SK-N-SH treated with all-trans-retinoic acid at 6 μM for 48 hours (cell line): Measurements from ENCODE around the gene PNPLA7.

ENCODE experiments used
- ATAC-seq: fragments of 200-7000 bp; cut with Tn5 transposase; 3 replicates; pipeline ENCODE4 v1.9.1; 2020; ENCODE audit warnings: mild to moderate bottlenecking, moderate library complexity
- ARNTL ChIP-seq: fragments of 450-650 bp; formaldehyde crosslinking; IDR thresholded peaks from 2 replicates; pipeline ENCODE4 v1.5.0; 2020; ENCODE audit warnings: low read depth, mild to moderate bottlenecking, moderate library complexity, borderline replicate concordance
- BACH2 ChIP-seq: fragments of 250-450 bp; sonication (Bioruptor Pico); IDR thresholded peaks from 2 replicates; pipeline ENCODE4 v1.9.0; 2021; ENCODE audit warnings: mild to moderate bottlenecking, borderline replicate concordance
- CSDC2 ChIP-seq: fragments of 250-450 bp; sonication (Bioruptor Pico); IDR thresholded peaks from 2 replicates; pipeline ENCODE4 v1.5.0; 2020; ENCODE audit warnings: mild to moderate bottlenecking, moderate library complexity
- ESRRG ChIP-seq: fragments of 250-450 bp; sonication (Bioruptor Pico); IDR thresholded peaks from 2 replicates; pipeline ENCODE4 v1.6.1; 2021; ENCODE audit warnings: mild to moderate bottlenecking
- GLIS3 ChIP-seq: fragments of 250-450 bp; sonication (Bioruptor Pico); IDR thresholded peaks from 2 replicates; pipeline ENCODE4 v1.5.0; 2020; ENCODE audit warnings: mild to moderate bottlenecking, moderate library complexity
- ISL1 ChIP-seq: fragments of 250-450 bp; sonication (Bioruptor Pico); IDR thresholded peaks from 2 replicates; pipeline ENCODE4 v2.1.2; 2022; ENCODE audit warnings: mild to moderate bottlenecking, moderate library complexity
- OSR1 ChIP-seq: fragments of 250-450 bp; sonication (Bioruptor Pico); IDR thresholded peaks from 2 replicates; pipeline ENCODE4 v1.8.0; 2022; ENCODE audit warnings: moderate library complexity, mild to moderate bottlenecking, inconsistent platforms
- PPARA ChIP-seq: fragments of 250-450 bp; sonication (Bioruptor Pico); IDR thresholded peaks from 2 replicates; pipeline ENCODE4 v1.5.0; 2020; ENCODE audit warnings: mild to moderate bottlenecking, borderline replicate concordance
- RARB ChIP-seq: fragments of 250-450 bp; sonication (Bioruptor Pico); IDR thresholded peaks from 2 replicates; pipeline ENCODE4 v1.8.0; 2021; ENCODE audit warnings: mild to moderate bottlenecking, moderate library complexity
- SNAI2 ChIP-seq: fragments of 250-450 bp; sonication (Bioruptor Pico); IDR thresholded peaks from 2 replicates; pipeline ENCODE4 v1.5.0; 2020; ENCODE audit warnings: mild to moderate bottlenecking, moderate library complexity
- TCF4 ChIP-seq: fragments of 250-450 bp; sonication (Bioruptor Pico); IDR thresholded peaks from 2 replicates; pipeline ENCODE4 v1.8.0; 2021; ENCODE audit warnings: mild to moderate bottlenecking, moderate library complexity, borderline replicate concordance
- ZC3H10 ChIP-seq: fragments of 250-450 bp; sonication (Bioruptor Pico); IDR thresholded peaks from 2 replicates; pipeline ENCODE4 v1.5.1; 2021; ENCODE audit warnings: mild to moderate bottlenecking, moderate library complexity
- ZFP3 ChIP-seq: fragments of 250-450 bp; sonication (Bioruptor Pico); IDR thresholded peaks from 2 replicates; pipeline ENCODE4 v1.5.0; 2020; ENCODE audit warnings: mild to moderate bottlenecking, moderate library complexity
- ZFP30 ChIP-seq: fragments of 450-650 bp; formaldehyde crosslinking; IDR thresholded peaks from 2 replicates; pipeline ENCODE4 v1.5.0; 2022; ENCODE audit warnings: mild to moderate bottlenecking, moderate library complexity
- ZNF565 ChIP-seq: fragments of 450-650 bp; formaldehyde crosslinking; conservative IDR thresholded peaks from 2 replicates; pipeline ENCODE4 v1.5.0; 2020; ENCODE audit warnings: low read depth, mild to moderate bottlenecking, moderate library complexity
- ZNF70 ChIP-seq: fragments of 450-650 bp; formaldehyde crosslinking; IDR thresholded peaks from 2 replicates; pipeline ENCODE4 v1.5.0; 2020; ENCODE audit warnings: mild to moderate bottlenecking, moderate library complexity
- ZNF8 ChIP-seq: fragments of 450-650 bp; formaldehyde crosslinking; IDR thresholded peaks from 2 replicates; pipeline ENCODE4 v1.5.0; 2020; ENCODE audit warnings: mild to moderate bottlenecking, moderate library complexity
- TF ChIP-seq, protein P1 (sequence below): fragments of 250-450 bp; sonication (Bioruptor Pico); IDR thresholded peaks from 2 replicates; pipeline ENCODE4 v1.5.0; 2020; ENCODE audit warnings: mild to moderate bottlenecking, moderate library complexity
- TF ChIP-seq, protein P2 (sequence below): fragments of 250-450 bp; sonication (Bioruptor Pico); IDR thresholded peaks from 2 replicates; pipeline ENCODE4 v1.5.1; 2020; ENCODE audit warnings: low read depth, mild to moderate bottlenecking, moderate library complexity
- TF ChIP-seq, protein P3 (sequence below): fragments of 250-450 bp; sonication (Bioruptor Pico); IDR thresholded peaks from 2 replicates; pipeline ENCODE4 v1.8.0; 2021; ENCODE audit warnings: low read depth, mild to moderate bottlenecking, moderate library complexity, borderline replicate concordance
- TF ChIP-seq, protein P4 (sequence below): fragments of 250-450 bp; sonication (Bioruptor Pico); IDR thresholded peaks from 2 replicates; pipeline ENCODE4 v1.8.0; 2020; ENCODE audit warnings: mild to moderate bottlenecking, moderate library complexity, borderline replicate concordance

The PNPLA7 gene

DNA sequence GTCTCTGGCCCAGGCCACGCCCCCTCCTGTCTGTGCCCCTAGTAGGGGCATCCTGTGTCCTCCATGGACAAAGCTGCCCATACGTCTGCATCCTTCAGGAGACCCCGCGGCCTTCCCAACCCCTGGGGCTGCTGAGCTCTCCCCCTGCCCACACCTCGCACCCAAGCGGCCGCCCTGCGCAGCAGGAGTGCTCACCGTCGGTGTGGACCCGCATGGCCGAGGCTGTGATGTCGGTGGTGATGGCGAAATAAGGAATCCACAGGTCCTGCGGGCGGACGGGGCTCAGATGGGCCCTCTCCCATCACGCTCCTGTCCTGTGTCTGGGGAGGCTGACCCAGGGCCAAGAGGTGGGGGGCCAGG is 86.3 kb downstream of the PNPLA7 start (continued):
- TF ChIP-seq, protein P1, sequence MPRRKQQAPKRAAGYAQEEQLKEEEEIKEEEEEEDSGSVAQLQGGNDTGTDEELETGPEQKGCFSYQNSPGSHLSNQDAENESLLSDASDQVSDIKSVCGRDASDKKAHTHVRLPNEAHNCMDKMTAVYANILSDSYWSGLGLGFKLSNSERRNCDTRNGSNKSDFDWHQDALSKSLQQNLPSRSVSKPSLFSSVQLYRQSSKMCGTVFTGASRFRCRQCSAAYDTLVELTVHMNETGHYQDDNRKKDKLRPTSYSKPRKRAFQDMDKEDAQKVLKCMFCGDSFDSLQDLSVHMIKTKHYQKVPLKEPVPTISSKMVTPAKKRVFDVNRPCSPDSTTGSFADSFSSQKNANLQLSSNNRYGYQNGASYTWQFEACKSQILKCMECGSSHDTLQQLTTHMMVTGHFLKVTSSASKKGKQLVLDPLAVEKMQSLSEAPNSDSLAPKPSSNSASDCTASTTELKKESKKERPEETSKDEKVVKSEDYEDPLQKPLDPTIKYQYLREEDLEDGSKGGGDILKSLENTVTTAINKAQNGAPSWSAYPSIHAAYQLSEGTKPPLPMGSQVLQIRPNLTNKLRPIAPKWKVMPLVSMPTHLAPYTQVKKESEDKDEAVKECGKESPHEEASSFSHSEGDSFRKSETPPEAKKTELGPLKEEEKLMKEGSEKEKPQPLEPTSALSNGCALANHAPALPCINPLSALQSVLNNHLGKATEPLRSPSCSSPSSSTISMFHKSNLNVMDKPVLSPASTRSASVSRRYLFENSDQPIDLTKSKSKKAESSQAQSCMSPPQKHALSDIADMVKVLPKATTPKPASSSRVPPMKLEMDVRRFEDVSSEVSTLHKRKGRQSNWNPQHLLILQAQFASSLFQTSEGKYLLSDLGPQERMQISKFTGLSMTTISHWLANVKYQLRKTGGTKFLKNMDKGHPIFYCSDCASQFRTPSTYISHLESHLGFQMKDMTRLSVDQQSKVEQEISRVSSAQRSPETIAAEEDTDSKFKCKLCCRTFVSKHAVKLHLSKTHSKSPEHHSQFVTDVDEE (CRISPR knock-in tag), result no peak
- TF ChIP-seq OSR1 (CRISPR knock-in tag), result no peak
- TF ChIP-seq ZFP30, result no peak
- TF ChIP-seq RARB, result no peak
- no peak for TF ChIP-seq GLIS3 (CRISPR knock-in tag)
- TF ChIP-seq ZNF565 (CRISPR knock-in tag), result no peak
- no peak for TF ChIP-seq ZFP3 (CRISPR knock-in tag)

DNA sequence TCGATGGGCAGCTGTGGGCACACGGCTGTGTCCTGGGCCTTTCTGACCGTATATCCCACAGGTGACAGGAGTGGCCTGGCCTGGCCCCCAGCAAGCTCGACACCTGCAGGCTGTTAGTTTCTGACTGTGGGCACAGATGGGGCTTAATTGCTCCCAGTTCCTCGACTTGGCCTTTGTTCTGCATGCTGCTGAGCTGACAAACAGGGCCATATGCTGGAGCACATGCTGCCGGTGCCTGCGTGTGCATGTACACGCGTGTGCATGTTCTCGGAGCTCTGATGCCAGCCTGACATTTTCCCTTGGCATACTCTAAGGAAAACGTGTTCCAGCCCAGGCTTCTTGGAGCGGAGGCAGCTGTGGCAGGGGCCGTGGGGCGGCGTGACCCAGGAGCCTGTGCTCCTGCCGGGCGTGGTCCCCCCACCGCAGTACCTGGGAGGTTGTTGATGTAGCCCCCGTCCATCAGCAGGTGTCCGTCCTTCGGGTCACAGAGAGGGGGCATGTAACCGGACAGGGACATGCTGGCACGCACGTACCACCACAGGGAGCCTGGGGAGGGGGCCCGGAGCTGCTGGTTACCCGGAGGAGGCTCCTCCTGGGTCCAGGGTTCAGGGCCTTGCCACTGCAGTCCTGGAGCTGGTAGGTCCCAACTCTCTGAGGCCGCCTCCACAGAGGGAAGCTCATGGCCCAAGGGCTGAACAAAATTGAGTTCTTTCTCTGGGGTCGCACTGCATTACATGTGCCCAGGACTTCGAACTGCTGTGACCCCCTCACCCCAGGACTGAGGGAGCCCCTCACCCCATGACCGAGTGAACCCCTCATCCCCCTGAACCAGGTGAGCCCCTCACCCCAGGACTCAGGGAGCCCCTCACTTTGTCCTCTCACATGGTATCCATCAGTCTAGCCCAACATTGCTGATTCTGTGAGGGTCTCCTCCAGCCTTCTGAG is 86.9 kb downstream of the PNPLA7 start:
- no peak for ATAC-seq
- TF ChIP-seq SNAI2 (CRISPR knock-in tag), result no peak
- TF ChIP-seq, protein P2, sequence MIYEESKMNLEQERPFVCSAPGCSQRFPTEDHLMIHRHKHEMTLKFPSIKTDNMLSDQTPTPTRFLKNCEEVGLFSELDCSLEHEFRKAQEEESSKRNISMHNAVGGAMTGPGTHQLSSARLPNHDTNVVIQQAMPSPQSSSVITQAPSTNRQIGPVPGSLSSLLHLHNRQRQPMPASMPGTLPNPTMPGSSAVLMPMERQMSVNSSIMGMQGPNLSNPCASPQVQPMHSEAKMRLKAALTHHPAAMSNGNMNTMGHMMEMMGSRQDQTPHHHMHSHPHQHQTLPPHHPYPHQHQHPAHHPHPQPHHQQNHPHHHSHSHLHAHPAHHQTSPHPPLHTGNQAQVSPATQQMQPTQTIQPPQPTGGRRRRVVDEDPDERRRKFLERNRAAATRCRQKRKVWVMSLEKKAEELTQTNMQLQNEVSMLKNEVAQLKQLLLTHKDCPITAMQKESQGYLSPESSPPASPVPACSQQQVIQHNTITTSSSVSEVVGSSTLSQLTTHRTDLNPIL (CRISPR knock-in tag), result no peak
- TF ChIP-seq ZNF8 (CRISPR knock-in tag), result no peak
- no peak for TF ChIP-seq ESRRG (CRISPR knock-in tag)
- TF ChIP-seq TCF4, result no peak
- no peak for TF ChIP-seq ZFP30
- no peak for TF ChIP-seq ZC3H10 (CRISPR knock-in tag)
- TF ChIP-seq OSR1 (CRISPR knock-in tag), result no peak
- TF ChIP-seq RARB, result no peak
- TF ChIP-seq, protein P1 (CRISPR knock-in tag), result no peak
- no peak for TF ChIP-seq ARNTL (CRISPR knock-in tag)
- no peak for TF ChIP-seq ZNF565 (CRISPR knock-in tag)
- TF ChIP-seq PPARA, result no peak
- TF ChIP-seq, protein P3, sequence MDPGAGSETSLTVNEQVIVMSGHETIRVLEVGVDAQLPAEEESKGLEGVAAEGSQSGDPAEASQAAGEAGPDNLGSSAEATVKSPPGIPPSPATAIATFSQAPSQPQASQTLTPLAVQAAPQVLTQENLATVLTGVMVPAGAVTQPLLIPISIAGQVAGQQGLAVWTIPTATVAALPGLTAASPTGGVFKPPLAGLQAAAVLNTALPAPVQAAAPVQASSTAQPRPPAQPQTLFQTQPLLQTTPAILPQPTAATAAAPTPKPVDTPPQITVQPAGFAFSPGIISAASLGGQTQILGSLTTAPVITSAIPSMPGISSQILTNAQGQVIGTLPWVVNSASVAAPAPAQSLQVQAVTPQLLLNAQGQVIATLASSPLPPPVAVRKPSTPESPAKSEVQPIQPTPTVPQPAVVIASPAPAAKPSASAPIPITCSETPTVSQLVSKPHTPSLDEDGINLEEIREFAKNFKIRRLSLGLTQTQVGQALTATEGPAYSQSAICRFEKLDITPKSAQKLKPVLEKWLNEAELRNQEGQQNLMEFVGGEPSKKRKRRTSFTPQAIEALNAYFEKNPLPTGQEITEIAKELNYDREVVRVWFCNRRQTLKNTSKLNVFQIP (CRISPR knock-in tag), result no peak
- no peak for TF ChIP-seq ISL1 (CRISPR knock-in tag)
- no peak for TF ChIP-seq ZNF70 (CRISPR knock-in tag)

DNA sequence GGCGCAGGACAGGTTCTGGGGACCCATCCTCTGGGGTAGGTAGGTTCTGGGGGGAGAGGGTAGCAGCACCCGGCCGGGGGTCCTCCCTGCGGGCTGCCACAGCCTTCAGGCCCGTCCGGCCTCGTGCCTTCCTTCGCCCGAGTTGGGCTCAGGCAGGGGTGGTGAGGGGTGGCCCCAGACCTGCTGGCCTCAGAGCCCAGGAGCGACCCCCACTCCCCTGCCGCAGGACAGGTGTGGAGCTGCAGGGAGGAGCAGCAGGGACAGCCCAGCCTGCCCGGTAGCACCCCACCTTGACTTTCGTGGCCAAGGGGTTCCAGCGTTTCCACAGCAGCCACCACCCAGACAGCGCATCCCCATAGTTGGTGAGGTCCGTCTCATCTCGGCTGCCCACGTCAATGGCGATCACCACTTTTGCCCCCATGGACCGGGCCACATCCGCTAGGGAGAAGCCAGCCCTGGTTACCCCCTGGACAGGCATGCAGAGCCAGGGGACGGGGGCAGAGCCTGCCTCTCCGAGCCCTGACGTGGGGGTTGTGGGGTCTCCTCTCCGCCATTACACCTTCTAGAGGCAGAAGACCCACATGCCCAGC is 87.7 kb downstream of the PNPLA7 start:
- ATAC-seq, result no peak
- TF ChIP-seq RARB (no peak), PPARA (no peak), ZNF8 (CRISPR knock-in tag) (no peak), ARNTL (CRISPR knock-in tag) (no peak), ISL1 (CRISPR knock-in tag) (no peak), GLIS3 (CRISPR knock-in tag) (no peak), SNAI2 (CRISPR knock-in tag) (no peak), OSR1 (CRISPR knock-in tag) (no peak), ESRRG (CRISPR knock-in tag) (no peak), BACH2 (no peak), ZC3H10 (CRISPR knock-in tag) (no peak), CSDC2 (no peak)
- TF ChIP-seq, protein P1 (CRISPR knock-in tag), result no peak
- TF ChIP-seq, protein P4, sequence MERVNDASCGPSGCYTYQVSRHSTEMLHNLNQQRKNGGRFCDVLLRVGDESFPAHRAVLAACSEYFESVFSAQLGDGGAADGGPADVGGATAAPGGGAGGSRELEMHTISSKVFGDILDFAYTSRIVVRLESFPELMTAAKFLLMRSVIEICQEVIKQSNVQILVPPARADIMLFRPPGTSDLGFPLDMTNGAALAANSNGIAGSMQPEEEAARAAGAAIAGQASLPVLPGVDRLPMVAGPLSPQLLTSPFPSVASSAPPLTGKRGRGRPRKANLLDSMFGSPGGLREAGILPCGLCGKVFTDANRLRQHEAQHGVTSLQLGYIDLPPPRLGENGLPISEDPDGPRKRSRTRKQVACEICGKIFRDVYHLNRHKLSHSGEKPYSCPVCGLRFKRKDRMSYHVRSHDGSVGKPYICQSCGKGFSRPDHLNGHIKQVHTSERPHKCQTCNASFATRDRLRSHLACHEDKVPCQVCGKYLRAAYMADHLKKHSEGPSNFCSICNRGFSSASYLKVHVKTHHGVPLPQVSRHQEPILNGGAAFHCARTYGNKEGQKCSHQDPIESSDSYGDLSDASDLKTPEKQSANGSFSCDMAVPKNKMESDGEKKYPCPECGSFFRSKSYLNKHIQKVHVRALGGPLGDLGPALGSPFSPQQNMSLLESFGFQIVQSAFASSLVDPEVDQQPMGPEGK, result no peak
